A204.1 (cell line): Measurements from ENCODE around the gene UBXN10.

Experiments
- FAIRE-seq: peaks from 2 replicates; lab custom pipeline; 2012; peaks lifted over from hg19 to GRCh38; lab: Jason Lieb, UNC

UBXN10 gene

DNA sequence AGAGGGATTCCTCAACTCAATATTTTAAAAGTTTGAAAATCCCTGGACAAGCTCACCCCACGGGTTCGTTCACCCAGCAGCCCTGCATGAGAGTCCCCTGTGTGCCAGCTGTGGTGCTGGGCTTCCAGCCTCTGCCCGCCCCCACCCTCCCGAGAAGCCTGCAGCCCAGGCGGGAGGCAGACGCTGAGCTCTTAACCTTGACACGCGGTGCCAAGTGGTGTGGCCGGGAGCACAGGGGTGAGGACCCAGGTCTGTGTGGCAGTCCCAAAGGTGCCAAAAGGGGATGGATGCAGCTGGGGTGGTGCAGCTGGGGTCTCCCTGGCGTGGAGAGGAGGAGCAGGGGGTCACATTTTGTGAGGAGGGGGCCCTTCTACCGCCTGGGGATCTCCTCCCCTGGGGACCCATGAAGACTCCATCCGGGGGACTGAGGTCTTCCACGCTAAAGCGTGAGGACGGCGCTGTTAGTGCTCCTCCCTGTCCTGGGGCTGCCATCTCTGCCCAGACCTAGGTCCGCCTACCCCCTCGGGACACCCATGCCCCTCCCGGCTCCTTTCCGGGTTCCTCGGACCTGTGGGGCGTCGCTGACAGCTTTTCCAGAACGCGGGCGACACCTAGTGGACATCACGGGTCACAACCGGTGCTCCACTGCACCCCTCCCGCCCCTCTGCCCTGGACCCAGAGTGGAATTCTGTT, 33.8 kb upstream of the UBXN10 start:
- FAIRE-seq, result no peak

DNA sequence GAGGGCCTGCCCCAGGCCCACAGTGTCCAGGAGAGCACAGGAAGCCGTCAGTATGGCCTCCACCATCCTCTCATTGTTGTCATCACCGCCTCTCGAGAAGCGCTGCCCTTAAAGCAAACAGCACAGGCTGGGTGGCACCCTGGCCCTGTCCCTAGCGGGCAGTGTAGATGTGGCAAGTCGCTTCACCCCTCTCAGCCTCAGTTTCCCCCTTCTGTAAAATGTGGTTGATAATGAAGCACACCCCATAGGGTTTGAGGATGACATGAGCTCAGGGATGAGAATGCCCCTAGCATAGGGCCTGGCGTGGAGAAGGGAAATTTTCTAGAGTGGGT, 33.3 kb upstream of the UBXN10 start:
- FAIRE-seq, result no peak

DNA sequence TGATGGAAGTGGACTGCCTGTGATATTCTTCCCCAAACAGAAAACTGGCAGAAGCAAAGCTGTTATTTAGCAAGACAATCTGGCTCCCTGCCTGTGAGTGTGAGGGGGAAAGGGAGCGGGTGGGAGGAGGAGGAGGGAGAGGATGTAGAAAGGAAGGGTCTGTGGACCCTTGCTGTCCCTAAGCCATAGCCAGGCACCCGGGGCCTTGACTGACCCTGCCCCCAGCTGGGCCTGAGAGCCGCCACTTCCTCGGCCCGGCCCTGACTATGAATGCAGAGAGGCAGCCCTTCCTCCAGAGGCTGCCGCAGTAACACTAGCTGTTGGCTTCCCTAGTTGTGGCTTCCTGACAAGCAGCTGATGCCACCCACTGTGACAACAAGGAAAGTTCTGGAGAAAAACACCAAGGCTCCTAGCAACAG, 32.9 kb upstream of the UBXN10 start:
- FAIRE-seq, result no peak

DNA sequence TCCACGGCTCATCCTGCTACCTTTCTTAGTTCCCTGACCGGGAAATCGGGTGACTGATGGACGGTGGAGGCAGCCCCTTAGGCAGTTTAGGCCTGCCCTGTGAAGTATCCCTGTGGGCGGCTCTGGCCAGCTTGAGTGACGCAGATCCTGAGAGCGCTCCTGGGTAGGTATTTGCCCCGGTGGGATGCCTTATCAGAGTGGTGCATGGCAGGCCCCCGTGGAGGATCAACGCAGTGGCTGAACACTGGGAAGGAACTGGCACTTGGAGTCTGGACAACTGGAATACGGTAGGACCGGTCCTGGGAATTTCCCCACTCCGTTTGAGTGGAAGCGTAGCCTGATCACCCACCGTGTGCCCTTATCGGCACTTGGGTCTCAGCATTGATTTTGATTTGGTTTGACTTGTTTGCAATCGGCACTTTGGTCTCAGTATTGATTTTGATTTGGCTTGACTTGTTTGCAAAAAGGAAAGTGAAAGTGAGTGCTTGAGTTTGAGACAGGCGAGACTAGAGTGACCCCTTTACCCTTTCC, 31.5 kb upstream of the UBXN10 start:
- FAIRE-seq, result no peak

DNA sequence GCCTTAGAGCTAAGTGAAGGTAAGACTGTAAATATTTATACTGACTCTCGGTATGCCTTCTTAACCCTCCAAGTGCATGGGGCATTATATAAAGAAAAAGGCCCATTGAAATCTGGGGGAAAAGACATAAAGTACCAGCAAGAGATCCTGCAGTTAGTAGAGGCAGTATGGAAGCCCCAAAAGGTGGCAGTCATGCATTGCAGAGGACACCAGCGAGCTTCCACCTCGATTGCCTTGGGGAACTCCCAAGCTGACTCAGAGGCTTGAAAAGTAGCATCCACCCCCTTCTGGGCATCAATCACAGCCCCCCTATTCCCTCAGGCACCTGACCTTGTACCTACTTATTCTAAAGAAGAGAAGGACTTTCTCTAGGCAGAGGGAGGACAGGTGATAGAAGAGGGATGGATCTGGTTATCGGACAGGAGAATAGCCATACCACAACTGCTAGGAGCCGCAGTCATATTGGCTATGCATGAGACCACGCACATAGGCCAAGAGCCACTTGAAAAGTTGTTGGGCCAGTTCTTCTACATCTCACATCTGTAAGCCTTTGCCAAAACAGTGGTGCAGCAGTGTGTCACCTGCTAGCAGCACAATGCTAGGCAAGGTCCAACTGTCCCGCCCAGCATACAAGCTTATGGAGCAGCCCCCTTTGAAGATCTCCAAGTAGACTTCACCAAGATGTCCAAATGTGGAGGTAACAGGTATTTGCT, 27.4 kb upstream of the UBXN10 start:
- no peak for FAIRE-seq

DNA sequence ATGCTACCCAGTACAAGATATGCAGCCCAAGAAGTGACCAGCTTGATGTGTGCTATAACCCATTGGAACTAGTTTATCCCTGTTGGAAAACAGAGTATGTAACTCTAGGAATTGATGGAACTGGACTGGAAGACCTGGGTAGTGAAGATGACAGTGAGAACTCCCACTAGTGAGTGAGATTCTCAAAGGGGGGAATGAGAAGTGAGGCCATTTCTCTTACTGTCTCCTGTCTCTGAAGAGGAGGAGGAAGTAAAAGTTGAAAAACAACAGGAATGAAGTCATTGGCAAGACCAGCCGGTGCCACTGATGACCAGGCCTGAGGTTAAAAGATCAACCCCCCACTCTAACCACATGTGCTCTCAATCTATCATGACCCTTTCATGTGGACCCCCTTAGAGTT, 25.9 kb upstream of the UBXN10 start:
- FAIRE-seq, result no peak

DNA sequence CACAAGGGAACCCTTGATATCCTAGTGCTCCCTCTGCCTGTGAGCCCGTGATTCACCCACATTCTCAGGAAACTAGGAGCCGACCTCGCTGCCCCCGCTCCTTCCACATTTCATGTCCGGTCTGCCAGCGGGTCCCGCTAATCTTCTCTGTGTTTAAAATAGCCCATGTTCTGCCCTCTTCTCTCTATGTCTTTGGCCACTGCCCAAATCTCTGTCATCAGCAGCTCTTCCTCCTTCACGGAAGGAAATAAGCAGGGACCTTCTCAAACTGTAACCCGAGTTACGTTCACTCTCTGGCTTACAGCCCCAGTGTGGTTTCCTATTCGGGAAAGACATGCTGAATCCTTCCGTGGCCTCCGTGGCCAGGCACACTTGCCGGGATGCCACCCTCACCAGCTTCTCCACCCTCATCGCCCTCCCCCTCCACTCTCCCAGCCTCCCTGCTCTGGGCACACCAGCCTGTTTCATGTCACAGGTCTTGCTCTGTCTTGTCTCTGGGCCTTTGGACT, 21.1 kb upstream of the UBXN10 start:
- FAIRE-seq, result no peak

DNA sequence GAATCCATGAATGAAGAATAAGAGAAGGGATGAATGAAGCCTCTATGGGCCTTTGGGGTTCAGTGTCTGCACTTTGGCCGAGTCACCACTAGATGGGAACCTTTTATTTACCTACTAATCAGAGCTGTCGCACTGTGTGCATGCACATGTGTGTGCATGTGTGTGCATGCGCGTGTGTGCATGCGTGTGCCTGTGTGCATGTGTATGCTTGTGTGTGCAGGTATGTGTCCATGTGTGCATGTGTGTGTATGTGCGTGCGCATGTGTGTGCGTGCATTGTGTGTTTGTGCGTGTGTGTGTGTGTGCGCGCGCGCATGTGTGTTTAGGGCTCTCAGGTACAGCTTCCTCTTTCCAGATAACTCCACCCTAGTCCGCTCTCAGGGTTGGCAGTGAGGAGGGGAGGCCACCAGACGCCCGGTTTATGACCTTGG, 20.4 kb upstream of the UBXN10 start:
- no peak for FAIRE-seq

DNA sequence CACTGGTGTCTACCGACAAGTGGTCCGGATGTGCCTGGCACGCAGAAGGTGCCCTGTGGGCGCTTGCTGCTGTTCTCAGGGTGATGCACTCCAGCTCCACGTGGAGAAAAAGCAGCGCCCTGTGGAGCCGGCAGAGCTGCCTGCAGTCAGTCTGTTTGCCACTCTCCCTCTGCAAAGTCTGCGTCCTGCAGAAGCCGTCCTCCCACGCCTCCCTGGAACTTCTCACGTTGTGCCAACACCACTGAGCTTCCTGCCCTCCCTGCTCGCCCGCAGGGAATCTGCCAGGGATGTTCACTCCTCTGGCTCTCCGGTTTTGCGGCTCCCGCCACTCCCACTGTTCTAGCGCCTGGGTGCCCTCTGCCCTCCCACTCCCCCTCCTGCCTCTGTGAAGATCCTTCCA, 19.8 kb upstream of the UBXN10 start:
- FAIRE-seq, result no peak

DNA sequence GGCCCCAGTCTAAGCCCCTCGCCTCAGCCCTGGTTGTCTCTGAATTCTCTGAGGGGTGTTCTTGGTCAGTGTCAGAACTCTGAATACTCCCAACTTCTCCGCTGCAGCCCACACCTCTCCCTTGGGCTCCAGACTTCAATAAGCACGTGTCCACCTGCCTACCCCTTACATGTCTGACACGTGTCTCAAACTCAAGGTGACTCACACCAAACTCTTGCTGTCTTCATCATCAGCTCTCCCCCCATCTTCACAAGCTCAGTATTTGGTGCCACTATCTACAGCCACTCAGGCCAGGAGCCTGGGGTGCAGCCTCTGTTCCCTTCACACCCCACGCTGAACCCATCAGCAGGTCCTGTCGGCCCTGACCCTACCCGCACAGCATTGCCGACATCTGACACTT, 18.8 kb upstream of the UBXN10 start:
- FAIRE-seq, result no peak

DNA sequence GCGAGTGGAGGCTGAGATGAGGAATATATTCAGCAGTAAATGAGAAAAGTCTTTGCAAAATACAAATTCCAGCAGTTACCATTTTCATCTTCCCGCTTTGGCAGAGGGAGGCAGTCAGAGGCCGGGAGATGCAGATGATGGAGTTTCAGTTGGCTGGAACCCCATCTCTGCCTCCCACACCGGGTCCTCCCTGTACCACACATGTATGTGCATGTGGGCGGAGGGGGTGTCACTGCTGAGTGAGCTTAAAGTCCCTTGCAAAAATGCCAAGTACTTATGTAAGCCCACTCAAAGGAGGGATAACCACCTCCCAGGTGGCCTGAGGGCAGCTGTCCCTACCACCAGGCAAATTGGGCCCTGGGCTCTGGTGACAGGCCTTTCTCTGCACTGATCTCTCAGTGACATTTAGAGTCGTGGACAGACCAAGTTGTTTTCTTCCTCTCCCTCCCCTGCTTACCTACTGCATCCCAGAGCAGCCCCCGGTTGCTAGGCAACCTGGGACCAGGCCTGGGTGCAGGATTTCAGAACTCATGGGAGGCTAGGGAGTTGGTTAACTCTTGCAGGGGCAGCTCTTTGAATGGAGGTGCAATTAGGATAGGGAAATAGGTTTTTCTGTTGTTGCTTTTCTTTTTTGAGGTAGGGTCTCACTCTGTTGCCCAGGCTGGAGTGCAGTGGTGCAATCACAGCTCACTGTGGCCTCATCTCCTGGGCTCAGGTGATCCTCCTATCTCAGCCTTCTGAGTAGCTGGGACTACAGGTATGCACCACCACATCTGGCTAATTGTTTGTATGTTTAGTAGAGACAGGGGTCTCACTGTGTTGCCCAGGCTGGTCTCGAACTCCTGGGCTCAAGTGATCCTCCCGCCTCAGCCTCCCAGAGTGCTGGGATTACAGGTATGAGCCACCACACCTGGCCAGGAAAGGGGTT, 17.1 kb upstream of the UBXN10 start:
- FAIRE-seq, result no peak

DNA sequence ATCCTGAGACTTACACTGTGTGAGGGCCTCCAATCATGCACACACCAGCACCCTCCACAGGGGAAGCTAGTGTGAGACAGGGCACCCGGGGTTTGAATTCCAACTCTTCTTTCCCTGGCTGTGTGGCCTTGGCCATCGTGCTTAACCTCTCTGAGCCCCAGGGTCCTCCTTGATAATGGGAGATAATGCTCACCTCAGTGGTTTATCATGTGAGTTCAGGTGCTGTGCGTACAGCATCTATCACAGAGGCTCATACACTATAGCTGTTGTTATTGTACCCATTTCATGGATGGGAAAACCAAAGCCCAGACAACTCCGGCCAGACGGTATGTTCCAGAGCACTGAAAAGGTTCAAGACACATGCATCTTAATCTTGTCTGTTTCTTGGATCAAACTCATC, 16.0 kb upstream of the UBXN10 start:
- FAIRE-seq, result no peak

DNA sequence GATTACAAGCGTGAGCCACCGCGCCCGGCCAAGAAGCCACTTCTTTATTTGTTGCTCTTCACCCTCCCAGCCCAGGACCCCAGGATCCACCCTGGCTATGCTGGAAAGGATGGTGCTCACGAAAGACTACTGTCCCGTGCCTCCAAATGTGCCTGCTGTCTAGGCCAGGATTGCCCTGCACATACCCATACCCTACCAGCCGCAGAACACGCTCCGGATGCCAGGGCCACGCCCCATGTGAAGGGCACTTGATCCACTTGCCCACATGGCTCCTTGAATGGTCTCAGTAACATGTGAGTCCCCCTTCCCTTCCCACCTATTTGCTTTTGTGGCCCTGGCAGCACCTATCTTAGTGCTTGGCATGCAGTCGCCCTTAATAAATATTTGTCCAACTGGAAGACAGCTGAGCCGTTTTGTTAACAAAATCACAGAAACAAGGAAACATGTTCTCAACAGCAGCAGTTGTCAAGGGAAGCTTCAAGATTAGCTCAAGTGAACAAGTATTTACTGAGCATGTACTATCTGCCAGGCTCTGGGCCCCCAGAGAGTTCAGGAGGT, 13.8 kb upstream of the UBXN10 start:
- FAIRE-seq, result no peak

DNA sequence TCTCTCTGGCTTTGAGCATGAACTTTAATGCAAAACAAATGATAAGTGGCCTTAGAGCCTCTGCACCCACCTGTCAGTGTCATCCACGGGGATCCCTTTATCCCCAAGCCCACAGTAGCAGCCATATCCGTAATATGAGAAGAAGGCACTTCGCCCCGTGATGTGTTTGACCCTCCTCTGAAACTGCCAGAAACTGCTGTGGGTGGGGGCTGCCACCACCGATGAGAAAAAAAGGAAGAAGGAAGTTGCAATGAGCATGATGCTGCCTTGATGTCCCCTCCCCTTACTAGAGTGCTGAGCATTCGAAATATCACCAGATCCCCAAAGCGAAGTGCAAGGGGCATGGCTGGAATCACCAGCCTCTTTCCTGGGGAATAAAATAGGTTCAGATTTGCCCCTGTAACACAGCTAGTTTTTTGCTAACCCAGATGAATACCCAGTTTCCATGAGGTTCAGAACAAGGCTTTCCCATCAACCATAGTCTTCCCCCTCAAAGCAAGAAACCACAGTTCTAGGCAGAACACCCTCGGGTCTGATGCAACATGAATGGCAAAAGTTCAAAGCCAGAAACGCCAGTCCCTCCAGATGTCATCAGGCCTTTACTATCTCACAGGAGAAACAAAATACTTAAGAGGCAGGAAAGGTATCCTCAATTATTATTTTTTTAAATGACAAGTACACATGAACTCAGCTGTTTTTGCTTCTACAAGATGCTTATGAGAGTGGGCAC, 10.8 kb upstream of the UBXN10 start:
- FAIRE-seq, result no peak

DNA sequence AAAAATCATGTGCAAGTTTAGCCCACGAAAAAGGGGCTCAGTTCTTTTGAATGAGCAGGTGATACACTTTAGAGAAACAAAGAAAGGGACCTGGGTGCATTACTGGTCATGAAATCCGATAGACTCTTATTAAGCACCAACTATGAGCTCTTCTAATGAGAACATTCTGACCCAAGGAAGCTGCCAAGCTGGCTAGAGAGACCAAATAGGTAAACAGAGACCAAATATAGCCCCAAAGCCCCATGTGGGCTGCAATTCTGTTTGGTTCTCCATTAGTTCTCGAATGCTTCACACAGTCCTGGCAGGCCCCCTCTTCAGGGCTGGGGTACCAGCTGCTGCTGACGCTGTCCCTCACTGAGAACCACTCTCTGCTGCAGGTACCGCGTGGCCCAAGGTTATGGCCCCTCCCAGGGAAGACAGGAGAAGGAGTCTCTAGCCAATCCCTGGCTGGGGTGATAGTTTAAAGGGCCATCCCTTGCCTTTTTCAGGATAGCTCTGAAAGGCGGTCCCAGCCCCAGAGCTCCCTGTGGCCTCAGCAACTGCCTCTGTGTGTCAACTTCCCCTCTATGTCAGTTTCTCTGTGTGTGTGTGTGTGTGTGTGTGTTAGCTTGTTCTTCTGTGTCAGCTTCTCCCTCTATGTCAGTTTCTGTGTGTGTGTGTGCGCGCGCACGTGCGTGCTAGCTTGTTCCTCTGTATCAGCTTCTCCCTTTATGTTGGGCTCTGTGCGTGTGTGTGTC, 7.1 kb upstream of the UBXN10 start:
- no peak for FAIRE-seq

DNA sequence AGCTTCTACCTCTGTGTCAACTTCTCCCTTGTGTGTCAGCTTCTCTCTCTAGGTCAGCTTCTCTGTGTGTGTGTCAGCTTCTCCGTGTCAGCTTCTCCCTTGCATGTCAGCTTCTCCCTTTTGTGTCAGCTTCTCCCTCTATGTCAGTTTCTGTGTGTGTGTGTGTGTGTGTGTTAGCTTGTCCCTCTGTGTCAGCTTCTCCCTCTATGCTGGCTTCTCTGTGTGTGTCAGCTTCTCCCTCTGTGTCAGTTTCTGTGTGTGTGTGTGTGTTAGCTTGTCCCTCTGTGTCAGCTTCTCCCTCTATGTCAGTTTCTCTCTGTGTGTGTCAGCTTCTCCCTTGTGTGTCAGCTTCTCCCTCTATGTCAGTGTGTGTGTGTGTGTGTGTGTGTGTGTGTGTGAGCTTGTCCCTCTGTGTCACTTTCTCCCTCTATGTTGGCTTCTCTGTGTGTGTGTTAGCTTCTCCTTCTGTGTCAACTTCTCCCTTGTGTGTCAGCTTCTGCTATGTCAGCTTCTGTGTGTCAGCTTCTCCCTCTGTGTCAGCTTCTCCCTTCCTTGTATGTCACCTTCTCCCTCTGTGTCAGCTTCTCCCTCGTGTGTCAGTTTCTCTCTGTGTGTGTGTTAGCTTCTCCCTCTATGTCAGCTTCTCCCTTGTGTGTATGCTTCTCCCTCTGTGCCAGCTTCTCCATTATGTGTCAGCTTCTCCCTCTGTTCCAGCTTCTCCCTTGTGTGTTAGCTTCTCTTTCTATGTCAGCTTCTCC, 6.3 kb upstream of the UBXN10 start:
- no peak for FAIRE-seq

DNA sequence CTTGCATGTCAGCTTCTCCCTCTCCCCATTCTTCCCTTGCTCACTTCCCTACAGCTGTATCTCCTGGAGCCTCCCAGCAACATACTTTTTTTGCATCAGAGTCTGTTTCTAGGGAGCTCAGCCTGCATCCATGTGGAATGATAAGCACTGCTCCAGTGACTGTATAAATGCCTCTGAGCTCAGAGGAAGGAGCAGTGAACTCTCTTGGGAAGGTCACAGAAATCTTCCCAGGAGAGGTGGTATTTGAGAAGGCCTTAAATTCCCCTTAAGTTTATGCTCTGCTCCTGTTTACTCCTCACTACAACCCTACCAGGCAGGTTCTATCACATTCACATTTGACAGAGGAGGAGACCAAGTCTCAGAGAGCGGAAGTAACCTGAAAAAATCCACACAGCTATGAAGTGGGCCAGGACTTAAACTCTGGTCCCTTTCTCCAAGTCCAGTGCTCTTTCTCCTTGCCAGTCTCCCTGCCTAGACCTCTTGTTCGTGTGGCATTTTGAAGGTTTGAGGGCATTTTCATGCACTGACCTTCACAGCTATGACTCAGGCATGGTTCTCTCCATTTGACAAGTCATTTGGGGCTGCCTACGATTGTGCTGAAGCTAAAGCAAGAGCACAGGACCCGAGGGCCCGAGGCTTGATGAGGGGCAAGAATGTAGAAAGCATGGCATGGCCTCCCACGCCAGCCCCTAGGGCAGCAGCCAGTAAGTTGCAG, 5.6 kb upstream of the UBXN10 start:
- FAIRE-seq, result no peak

DNA sequence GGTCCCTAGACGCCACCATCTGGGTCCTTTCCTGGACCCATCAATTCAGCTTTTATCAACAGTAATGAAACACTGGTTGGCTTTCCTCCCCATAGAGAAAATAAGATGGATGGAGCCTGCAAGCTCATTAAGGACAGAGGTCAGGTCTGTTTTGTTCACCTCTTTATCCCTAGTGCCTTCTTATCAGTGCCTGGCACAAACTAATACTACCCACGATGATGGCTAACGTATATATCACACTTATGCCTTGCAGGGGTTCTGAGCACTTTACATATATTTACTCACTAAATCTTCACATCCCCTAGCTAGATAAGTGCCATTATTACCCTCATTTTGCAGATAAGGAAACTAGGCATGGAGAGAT, 5.1 kb upstream of the UBXN10 start:
- no peak for FAIRE-seq

DNA sequence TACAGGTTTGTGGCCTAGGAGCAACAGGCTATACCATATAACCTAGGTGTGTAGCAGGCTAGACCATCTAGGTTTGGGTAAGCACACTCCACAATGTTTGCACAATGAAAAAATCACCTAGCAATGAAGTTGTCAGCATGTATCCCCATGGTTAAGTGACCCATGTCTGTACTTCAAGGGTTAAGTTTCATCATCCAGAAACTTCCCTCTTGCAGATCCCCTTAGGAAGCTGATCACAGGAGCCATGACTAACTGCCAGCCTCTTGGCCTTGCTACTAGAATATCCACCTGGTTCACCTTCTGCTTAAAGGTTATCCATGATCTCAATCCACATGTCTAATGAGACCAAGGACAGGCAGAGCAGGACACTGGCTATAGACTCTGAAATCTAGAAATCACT, 3.5 kb upstream of the UBXN10 start:
- no peak for FAIRE-seq

DNA sequence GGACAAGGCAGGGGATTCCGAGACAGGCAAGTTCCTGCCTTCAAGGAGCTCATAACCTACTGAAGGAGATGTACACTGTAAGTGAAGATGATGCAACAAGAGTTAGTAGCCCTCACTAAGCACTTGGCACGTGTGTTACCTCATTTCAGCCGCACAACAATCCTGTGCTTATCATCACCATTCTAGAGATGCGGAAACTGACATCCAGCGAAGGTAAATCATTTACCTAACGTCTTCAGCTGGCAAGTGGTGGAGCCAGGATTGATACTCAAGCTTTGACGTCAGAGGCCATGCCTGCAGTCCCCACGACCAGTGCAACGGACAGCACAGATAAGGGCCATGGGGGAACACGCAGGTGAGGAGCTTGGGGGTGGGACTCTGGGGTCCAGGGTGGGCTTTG, 2.9 kb upstream of the UBXN10 start:
- FAIRE-seq, result no peak
